Upper lobe of right lung (tissue), 1 donor: ENCODE results near the gene IRAK3. TPM values are rescaled to one million over a fixed set of nuclear protein-coding genes. Genes with fewer than 3 reads are reported as not detected.
"Not testable (repeated sequence)": the region's sequence is repeated elsewhere in the genome, so short reads cannot be mapped to it uniquely, and the experiment has no call there.

Experiments
- ATAC-seq: fragments of 200-7000 bp; cut with Tn5 transposase; one replicate; pipeline ENCODE4 v1.9.1; 2020; ENCODE audit warnings: mild to moderate bottlenecking, moderate library complexity
- DNase-seq: peaks from one replicate; pipeline ENCODE4 v3.0.0-alpha.2; 2020
- H3K27ac ChIP-seq: fragments of 200-600 bp; one replicate; pipeline ENCODE4 v1.8.0; 2022
- H3K27me3 ChIP-seq: fragments of 200-600 bp; one replicate; pipeline ENCODE4 v1.8.0; 2022; ENCODE audit warnings: mild to moderate bottlenecking
- H3K36me3 ChIP-seq: fragments of 200-600 bp; one replicate; pipeline ENCODE4 v1.8.0; 2022
- H3K4me1 ChIP-seq: fragments of 200-600 bp; one replicate; pipeline ENCODE4 v1.8.0; 2022
- H3K4me3 ChIP-seq: fragments of 200-600 bp; one replicate; pipeline ENCODE4 v1.8.0; 2022; ENCODE audit warnings: mild to moderate bottlenecking
- H3K9me3 ChIP-seq: fragments of 200-600 bp; one replicate; pipeline ENCODE4 v1.8.0; 2022
- intact Hi-C: fragments of 100-400 bp; cut with DNase I; formaldehyde crosslinking; loops from one replicate; pipeline ENCODE4 v1.11.0; 2022
- total RNA-seq: library from RNA; stranded (reverse); fragmentation: NEBNext Ultra II Directional; extraction: Animal tissue kit (Norgen Biotek cat#: 25700); gene quantifications from one replicate; pipeline ENCODE4 v1.2.1, GENCODE V29; 2021
- TF ChIP-seq, protein P1 (sequence below): fragments of 200-600 bp; IDR thresholded peaks from one replicate; pipeline ENCODE4 v1.8.0; 2022; ENCODE audit warnings: antibody characterized with exemption
- donor health status: DM: no; HTN: yes; CAD: no; lungs with severe emphysema.

The IRAK3 gene
- total RNA-seq, 1 donor from 2014 or later = 44.6 TPM

DNA sequence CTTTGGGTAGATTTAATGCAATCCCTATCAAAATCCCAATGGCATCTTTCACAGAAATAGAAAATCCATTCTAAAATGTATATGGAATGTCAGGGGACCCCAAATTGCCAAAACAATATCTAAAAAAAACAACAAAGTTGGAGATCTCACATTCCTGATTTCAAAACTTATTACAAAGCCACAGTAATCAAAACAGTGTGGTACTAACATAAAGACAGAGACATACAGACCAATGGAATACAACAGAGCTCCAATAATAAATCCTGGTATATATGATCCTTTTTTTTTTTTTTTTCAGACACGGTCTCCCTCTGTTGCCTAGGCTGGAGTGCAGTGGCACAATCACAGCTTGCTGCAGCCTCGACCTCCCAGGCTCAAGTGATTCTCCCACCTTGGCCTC lies 23.9 kb upstream of the IRAK3 start:
- H3K27ac ChIP-seq = no peak overlapping the region
- TF ChIP-seq, protein P1, sequence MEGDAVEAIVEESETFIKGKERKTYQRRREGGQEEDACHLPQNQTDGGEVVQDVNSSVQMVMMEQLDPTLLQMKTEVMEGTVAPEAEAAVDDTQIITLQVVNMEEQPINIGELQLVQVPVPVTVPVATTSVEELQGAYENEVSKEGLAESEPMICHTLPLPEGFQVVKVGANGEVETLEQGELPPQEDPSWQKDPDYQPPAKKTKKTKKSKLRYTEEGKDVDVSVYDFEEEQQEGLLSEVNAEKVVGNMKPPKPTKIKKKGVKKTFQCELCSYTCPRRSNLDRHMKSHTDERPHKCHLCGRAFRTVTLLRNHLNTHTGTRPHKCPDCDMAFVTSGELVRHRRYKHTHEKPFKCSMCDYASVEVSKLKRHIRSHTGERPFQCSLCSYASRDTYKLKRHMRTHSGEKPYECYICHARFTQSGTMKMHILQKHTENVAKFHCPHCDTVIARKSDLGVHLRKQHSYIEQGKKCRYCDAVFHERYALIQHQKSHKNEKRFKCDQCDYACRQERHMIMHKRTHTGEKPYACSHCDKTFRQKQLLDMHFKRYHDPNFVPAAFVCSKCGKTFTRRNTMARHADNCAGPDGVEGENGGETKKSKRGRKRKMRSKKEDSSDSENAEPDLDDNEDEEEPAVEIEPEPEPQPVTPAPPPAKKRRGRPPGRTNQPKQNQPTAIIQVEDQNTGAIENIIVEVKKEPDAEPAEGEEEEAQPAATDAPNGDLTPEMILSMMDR = no peak
- intact Hi-C loops = no loop called here
- H3K27me3 ChIP-seq = no peaks in the 10 kb centered on the region
- H3K9me3 ChIP-seq = no peaks in the 10 kb centered on the region
- DNase-seq (no peak), ATAC-seq (no peak)
- H3K36me3 ChIP-seq = peaks cover 5% of the 10 kb centered on the region
- no peak overlapping the region for H3K4me3 ChIP-seq
- peaks cover 21% of the 10 kb centered on the region for H3K4me1 ChIP-seq

DNA sequence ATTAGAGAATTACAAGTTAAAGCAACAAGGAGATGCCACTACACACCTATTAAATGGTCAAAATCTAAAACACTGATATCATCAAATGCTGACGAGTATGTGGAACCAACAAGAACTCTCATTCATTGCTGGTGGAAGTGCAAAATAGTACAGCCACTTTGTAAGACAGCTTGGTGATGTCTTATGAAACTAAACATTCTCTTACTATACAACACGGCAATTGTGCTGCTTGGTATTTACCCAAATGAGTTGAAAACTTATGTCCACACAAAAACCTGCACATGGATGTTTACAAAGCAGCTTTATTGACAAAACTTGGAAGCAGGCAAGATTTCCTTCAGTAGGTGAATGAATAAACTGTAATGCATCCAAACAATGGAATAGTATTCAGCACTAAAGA lies 22.5 kb upstream of the IRAK3 start:
- H3K4me3 ChIP-seq = no peak overlapping the region
- no peak overlapping the region for H3K27ac ChIP-seq
- H3K36me3 ChIP-seq = no peaks in the 10 kb centered on the region
- intact Hi-C loops = no loop called here
- ATAC-seq (no peak), DNase-seq (no peak)
- no peaks in the 10 kb centered on the region for H3K27me3 ChIP-seq
- TF ChIP-seq, protein P1 = no peak
- peaks cover 26% of the 10 kb centered on the region for H3K4me1 ChIP-seq
- H3K9me3 ChIP-seq = no peaks in the 10 kb centered on the region

DNA sequence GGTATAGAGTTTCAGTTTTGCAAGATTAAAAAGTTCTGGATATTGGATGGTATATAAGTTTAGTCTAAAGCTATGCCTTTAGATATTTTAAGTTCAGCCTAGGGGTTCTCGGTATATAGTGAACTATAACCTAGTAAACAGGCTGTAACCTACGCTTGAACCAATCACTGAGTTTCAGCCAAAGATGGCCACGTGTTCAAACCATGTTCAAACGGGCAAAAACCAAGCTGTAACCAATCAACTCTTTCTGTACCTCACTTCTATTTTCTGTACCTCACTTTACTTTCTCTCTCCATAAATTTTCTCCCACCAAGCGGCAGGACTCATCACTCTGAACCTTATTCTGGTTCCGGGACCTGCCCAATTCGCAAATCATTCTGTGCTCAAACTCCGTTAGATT lies 20.6 kb upstream of the IRAK3 start:
- intact Hi-C loops = no loop called here
- Histone ChIP-seq H3K4me1 (peaks cover 17% of the 10 kb centered on the region), H3K36me3 (no peaks in the 10 kb centered on the region), H3K4me3 (peak overlapping the region; percentile 86), H3K27ac (peak overlapping the region; percentile 100), H3K9me3 (no peaks in the 10 kb centered on the region), H3K27me3 (no peaks in the 10 kb centered on the region)
- TF ChIP-seq, protein P1 = no peak
- DNase-seq (no peak), ATAC-seq (no peak)

DNA sequence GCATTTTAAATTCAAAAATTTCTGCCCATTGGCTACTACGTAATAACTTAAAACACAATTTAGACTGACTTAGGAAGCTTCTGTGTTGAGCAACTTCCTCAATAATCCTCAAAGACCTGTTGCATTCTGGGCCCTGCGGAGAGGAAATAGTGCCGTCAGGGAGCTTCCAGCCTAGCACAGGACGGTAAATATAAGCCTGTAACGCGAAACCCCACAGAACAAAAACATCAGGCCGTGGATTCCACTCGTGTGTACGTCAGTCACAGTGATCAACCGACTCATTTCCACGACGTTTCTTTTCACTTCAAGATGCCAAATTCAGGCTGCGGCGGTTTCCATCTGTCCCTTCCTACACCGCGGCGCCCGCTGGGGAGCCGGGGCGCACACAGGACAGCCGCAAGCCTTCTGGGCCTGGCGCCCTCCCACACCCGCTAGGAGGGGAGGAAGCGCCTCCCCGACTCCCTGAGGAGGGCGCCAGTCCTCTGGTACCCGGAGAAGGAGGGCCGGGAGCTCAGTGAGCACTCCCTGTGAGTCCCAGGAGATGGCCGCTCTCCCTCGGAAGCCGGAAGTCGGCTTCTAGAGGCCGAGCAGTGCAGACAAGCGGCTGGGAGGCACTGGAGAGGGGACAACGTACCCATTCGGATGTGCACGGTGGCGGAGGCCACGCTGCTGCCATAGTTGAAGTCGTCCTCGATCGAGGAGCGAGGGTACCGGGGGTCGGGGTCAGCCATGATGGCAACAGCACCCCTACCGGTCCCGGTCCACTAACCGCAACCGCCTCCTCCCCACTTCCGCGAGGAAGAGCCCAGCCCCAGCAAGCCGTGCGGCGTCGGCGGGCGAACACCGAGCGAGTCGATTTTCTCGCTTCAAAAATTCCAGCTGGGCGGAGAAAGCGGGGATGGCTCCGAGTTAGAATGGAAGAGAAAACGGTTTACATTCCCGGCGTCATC lies 19.5 kb upstream of the IRAK3 start, which contains the start of gene TMBIM4:
Gene TMBIM4, minus strand, starts transcription at position 776 of the 950 bp plus-strand sequence. Its CDS starts 45 bp downstream, at position 731.
- DNase-seq = peak; percentile 95
- no peaks in the 10 kb centered on the region for H3K36me3 ChIP-seq
- peaks cover 17% of the 10 kb centered on the region for H3K4me1 ChIP-seq
- H3K4me3 ChIP-seq = peak within 1 kb of the TSS; percentile 86
- peak; percentile 97 for ATAC-seq
- no peaks in the 10 kb centered on the region for H3K9me3 ChIP-seq
- TF ChIP-seq, protein P1 = peak; percentile 60
- no peaks in the 10 kb centered on the region for H3K27me3 ChIP-seq
- peak within 1 kb of the TSS; percentile 100 for H3K27ac ChIP-seq
- intact Hi-C loops = no loop called here

DNA sequence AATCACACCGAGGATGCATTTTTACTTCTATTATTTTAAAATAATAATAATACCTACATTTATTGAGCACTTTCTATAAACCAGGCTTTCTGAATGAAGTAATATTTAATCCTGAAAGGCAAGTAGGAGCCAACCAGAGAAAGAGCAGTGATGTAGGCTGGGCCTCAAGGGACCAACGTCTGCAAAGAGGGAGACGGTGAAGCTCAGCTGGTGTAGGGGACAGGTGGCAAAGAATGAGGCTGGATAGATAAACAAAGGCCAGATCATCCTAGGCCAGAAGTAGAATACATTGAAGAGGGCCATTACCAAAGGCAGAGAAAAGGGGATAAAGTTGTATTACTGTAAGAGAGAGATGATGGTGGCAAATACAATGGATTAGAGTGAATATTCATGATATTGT lies 18.4 kb upstream of the IRAK3 start:
- Histone ChIP-seq H3K27me3 (no peaks in the 10 kb centered on the region), H3K27ac (peak overlapping the region; percentile 100), H3K36me3 (no peaks in the 10 kb centered on the region), H3K9me3 (no peaks in the 10 kb centered on the region), H3K4me1 (peaks cover 17% of the 10 kb centered on the region), H3K4me3 (peak overlapping the region; percentile 86)
- TF ChIP-seq, protein P1 = no peak
- ATAC-seq (no peak), DNase-seq (no peak)
- intact Hi-C loops = no loop called here

DNA sequence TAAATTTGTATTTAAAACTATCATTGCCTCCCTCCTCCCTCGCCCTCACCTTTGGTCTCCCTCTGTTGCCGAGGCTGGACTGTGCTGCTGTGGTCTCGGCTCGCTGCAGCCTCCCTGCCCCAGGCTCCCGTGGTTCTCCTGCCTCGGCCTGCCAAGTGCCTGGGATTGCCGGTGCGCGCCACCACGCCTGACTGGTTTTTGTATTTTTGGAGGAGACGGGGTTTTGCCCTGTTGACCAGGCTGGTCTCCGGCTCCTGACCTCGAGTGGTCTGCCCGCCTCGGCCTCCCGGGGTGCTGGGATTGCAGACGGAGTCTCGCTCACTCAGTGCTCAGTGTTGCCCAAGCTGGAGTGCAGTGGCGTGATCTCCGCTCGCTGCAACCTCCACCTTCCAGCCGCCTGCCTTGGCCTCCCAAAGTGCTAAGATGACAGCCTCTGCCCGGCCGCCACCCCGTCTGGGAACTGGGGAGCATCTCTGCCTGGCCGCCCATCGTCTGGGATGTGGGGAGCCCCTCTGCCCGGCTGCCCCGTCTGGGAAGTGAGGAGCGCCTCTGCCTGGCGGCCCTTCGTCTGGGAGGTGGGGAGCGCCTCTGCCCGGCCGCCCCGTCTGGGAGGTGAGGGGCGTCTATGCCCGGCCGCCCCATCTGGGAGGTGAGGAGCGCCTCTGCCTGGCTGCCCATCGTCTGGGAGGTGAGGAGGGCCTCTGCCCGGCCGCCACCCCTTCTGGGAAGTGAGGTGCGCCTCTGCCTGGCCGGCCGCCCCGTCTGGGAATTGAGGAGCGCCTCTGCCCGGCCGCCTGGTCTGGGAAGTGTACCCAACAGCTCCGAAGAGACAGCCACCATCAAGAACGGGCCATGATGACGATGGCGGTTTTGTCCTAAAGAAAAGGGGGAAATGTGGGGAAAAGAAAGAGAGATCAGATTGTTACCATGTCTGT lies 14.4 kb upstream of the IRAK3 start:
- DNase-seq, H3K36me3 ChIP-seq, intact Hi-C loops, H3K4me3 ChIP-seq, ATAC-seq, H3K9me3 ChIP-seq, H3K27ac ChIP-seq, H3K27me3 ChIP-seq: not testable (repeated sequence)
- H3K4me1 ChIP-seq = peaks cover 11% of the 10 kb centered on the region
